Activated CD8-positive, alpha-beta memory T cell treated with anti-CD3 and anti-CD28 coated beads, Interleukin-2, amount 50 U/mL, for 48 hours (primary cell): ENCODE results near the gene RRP9.

Experiments used
- DNase-seq: peaks from one replicate; pipeline ENCODE4 v3.0.0-alpha.2; 2020

RRP9 gene

GRCh38 chr3:51955175-51955892 lies 13.6 kb upstream of the RRP9 start, which contains the start of gene GPR62:
Gene GPR62, plus strand, starts transcription at chr3:51955381. Its CDS starts 272 bp downstream, at chr3:51955653.
- no peak for DNase-seq

GRCh38 chr3:51954713-51955112 lies 13.0 kb upstream of the RRP9 start:
- no peak for DNase-seq

DNA sequence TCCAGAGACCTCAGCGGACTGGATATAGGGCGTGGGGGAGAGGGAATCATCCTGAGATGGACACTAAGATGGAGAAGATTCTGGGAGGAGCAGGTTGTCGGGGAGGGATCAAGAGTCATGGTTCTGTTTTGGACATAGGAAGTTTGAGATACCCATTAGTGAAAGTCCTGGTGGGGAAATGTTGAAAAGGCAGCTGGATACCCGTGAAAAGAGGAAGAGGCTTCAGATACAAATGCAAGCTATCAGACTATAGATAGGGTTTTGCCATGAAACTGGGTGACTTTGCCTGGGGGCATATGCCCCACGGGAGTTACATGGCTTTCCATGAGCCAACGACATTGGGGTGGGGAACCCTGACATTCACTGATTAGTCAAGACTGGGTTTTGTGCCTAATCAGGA lies 12.4 kb upstream of the RRP9 start:
- DNase-seq = no peak

GRCh38 chr3:51953445-51953844 lies 11.7 kb upstream of the RRP9 start:
- DNase-seq = no peak

DNA sequence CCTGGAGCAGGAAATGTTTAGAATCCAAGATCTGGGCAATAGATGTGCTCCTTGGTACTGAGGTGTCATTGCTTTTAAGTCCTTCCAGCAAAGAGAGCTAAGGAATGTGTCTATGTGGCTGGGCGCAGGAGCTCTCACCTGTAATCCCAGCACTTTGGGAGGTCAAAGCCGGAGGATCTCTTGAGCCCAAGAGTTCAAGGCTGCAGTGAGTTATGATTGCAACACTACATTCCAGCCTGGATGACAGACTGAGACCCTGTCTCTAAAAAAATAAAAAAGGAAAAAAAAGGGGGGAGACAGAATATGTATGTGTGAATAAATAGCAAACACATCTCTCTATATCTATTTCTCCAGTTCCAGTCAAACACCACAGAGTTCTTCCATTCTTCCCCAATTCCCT lies 9.2 kb upstream of the RRP9 start:
- DNase-seq = no peak

- no peak for DNase-seq
Measured at GRCh38 chr3:51949121-51949520, 7.4 kb upstream of the RRP9 start.

GRCh38 chr3:51948016-51948580 lies 6.4 kb upstream of the RRP9 start:
- DNase-seq = no peak

GRCh38 chr3:51947215-51947900 lies 5.7 kb upstream of the RRP9 start:
- no peak for DNase-seq

- no peak for DNase-seq
Measured at GRCh38 chr3:51946796-51947195, 5.1 kb upstream of the RRP9 start.

GRCh38 chr3:51945926-51946705 lies 4.4 kb upstream of the RRP9 start:
- no peak for DNase-seq

DNA sequence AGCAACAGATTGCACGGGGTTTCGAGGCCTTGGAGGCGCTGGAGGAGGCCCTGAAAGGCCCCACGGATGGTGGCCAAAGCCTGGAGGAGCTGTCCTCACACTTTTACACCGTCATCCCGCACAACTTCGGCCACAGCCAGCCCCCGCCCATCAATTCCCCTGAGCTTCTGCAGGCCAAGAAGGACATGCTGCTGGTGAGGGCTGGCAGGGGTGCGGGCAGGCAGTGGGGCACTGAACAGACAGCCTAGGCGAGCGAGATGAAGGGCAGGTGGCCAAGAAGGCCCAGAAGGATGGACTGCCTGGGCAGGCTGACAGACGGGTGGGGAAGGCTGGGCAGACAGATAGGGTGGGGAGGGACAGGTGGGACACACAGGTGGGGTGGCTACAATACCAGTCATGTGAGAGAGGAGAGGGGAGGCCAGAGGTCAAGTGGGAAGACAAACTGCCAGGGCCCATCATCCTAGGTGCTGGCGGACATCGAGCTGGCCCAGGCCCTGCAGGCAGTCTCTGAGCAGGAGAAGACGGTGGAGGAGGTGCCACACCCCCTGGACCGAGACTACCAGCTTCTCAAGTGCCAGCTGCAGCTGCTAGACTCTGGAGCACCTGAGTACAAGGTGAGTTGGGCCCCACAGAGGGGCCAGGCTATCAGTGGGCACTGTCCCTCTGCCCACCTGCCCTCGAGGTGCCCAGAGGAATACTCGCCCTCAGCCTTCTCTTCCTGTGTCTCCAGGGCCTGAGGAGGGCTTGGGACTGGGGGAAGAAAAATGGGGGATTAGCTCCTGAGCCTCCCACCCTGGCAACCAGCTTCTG lies 3.5 kb upstream of the RRP9 start:
- DNase-seq = no peak

DNA sequence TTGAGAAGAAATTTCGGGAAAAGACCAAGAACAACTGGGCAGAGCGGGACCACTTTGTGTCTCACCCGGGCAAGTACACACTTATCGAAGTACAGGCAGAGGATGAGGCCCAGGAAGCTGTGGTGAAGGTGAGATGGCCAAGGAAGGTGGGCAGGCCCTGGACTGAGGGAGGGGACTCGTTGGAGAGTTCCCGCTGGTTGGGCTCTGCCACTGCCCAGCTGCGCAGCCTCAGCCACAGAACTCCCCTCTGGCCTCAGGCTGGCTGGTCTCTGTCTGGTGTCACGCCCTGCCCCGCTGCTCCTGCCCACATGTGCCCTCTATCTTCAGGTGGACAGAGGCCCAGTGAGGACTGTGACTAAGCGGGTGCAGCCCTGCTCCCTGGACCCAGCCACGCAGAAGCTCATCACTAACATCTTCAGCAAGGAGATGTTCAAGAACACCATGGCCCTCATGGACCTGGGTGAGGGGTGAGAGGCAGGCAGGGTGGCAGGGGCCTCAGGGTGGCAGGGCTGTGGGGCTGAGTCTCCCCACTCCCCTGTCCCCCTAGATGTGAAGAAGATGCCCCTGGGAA lies 2.8 kb upstream of the RRP9 start:
- DNase-seq = no peak

DNA sequence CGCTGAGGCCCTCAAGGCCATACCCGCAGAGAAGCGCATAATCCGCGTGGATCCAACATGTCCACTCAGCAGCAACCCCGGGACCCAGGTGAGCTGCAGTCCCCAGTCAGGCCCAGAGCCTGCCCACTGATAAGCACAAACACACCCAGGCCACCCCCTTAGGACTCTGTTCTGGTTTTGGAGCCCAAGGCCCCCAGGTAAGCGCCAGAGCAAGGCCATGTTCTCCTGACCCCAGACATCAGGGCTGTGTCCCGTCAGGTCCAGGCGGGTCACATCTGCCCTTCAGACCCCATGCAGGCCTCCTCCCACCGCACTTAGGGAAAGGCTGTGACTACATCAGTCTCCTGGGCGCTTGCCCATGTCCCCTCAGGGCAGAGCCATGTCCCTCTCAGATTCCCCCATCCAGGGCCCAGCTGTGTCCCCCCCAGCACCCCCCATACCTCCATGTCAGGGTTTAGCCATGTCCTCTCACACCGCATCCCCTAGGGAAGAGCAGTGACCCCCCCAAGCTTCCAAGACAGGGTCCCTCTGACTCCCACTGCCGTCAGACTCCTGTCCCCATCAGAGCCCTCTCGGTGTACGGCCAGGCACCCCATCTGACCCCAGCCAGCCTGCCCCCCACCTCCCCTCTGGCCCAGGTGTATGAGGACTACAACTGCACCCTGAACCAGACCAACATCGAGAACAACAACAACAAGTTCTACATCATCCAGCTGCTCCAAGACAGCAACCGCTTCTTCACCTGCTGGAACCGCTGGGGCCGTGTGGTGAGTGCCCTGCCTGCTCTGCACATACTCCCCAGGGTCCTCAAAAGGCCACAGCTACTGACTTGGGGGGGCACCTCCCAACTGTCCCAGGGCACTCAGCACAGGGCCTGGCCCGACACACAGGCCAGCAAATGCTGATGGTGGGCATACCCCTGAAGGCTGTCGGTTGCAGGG lies 2.0 kb upstream of the RRP9 start:
- DNase-seq = no peak

DNA sequence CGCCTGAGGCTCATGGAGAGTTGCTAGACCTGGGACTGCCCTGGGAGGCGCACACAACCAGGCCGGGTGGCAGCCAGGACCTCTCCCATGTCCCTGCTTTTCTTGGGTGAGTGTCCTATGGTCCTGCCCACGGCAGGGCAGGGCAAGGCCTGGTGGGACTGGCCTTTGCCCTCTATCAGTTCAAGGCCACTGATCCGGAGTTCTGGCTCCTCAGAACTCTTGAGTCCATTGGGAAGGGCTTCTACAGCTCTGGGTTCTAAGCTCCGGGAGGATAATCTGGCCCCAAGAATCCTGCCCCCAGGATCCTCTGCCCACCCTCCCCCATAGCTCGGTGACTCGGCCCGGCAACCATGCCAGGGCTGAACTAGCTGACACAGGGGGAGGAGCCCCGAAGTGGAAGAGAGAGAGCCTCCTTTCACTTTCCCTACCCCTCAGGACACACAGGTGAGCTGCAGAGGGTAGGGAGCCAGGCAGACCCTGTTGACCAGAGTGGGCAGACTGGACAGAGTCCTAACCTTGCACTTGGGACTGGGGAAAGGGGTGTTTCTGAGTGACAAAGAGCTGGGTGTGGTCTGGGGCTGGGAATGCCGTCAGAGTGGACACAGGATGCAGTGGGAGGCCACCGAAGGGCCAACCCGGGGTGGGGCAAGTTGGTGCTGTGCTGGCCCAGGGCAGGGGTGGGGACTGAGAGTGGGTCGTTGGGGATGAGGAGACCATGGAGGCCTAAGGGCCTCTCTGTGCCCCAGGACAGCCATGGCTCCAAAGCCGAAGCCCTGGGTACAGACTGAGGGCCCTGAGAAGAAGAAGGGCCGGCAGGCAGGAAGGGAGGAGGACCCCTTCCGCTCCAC lies 1.1 kb upstream of the RRP9 start:
- DNase-seq = peak; percentile 77

DNA sequence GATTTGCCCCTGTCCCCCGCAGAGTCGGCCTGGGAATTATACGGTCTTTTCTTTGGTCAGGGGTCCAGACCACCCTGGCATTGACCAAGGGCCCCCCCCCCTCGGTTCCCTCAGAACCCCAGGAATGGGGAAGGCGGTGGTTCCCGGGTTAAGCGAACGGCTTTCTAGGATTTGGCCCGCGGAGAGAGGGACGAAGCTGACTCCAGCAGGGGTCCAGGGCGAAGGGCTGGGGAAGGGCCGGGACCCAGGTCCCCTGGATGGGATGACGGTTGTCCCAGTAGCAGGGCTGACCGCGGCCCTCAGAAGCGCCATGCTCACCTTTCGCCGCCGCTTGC lies 274 bp downstream of the RRP9 start:
- DNase-seq = no peak

DNA sequence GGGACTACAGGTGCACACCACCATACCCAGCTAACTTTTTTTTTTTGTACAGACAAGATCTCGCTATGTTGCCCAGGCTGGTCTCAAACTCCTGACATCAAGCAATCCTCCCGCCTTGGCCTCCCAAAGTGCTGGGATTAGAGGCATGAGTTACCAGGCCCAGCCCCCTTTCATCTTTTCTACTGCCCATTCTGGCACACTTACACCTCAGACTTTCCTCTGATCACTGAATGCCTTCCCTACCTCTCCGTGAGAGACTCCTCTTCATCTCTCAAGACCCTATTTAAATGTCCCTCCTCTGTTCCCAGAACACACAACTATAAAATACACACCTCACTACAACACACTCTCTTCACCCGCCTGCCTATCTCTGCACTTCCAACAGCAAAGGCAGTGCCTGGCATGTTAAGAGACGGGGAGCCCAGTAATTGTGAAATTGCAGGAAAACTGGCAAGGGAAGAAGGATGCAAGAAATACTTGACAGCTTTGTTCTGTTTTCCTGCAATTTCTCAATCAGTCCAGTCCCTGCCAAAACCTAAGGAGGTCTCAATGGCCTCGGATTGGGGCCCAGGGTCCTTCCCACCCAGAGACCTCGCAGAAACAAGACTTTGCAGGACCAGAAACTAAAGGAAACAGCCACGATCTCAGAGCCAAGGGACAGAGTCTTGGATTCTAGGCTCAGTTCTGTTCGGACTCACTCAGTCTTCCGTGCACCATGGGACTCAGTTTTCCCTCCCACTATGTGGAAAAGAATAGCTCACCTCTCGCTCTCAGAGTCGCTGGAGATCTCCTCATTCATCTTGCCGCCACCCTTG lies 849 bp downstream of the RRP9 start:
- DNase-seq = peak; percentile 53

DNA sequence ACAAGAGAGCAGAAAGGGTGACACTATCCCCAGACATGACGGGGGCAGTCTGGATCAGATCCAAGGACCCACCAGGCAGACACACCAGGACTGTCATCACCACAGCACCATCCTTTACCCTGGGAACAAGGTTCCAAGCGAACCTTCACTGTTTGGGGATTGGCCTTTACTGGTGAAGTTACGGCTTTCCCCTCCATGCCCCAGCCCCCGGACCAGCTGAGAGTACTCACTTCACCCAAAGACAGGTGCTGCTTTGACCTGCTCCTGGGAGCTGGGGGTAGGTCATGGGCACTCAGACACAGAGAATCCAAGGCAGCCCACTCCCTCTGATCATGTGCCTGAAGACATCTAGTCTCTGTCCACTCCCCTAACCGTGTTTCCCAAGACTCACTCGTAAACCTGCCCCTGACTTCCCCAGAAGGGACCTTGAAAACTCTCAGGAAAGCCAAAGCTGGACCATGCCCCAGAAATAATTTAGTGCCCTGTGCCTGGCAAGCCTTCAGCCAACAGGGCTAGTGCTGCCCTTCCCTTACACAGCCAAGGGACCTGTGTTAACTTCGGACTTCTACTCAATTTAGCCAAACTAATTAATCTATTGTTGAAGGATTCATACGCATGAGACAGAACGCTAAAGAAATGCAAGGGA lies 2.8 kb downstream of the RRP9 start:
- DNase-seq = peak; percentile 43

DNA sequence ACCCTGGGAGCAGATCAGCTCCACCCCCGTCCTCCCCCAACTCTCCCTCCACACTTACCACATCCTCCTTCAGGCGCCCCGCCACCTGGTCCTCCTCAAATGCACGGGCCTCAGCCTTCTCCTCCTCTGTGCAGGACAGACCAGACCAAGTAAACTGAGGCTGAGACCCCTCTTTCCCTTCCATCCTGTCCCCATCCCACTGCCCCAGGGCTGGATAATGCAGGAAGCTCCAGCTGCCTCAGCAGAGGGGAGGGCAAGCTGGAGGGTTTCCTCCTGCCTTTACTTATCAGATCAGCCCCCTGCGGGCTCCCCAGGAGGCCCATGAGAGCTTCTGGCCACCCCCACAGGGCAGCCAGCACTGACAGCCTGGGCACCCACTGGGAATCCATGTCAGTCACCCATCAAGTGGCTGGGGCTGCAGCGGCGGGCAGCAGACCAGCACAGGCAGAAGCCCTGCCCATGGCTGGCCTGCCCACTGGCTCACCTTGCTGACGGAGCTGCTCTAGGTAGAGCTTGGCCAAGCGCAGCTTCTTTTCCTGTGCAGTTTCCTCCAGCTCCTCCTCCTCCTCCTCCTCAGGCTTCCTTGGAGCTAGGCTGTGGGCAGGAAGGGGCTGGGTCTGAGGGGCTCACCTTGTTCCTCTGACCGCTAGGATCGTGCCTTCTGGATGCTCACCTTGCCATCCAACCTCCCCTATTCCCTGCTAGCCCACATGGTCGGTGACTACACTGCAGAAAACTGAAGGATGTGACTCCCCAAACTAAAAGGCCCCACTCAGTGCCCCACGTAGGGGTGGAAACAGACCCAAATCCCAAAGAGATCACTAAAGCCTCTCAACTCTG lies 3.9 kb downstream of the RRP9 start:
- peak; percentile 47 for DNase-seq
